Measurements from ENCODE around the gene CSGALNACT2.

GRCh38 chr10:43181146-43181545, 42.9 kb downstream of the CSGALNACT2 start:
- no peak for TF ChIP-seq ESRRA (CRISPR knock-in tag; IDR thresholded peaks at IDR 0.05; ENCODE audit: borderline replicate concordance)
- TF ChIP-seq ATF2 (CRISPR knock-in tag; IDR thresholded peaks at IDR 0.05; ENCODE audit: borderline replicate concordance, low read depth): no peak
- no peak for TF ChIP-seq ZNF121 (CRISPR knock-in tag; IDR thresholded peaks at IDR 0.05)
- no peak for TF ChIP-seq E2F4 (CRISPR knock-in tag; IDR thresholded peaks at IDR 0.05; ENCODE audit: borderline replicate concordance, low read depth)
